Osteoblast (primary cell): ENCODE results near the gene PHYH. TPM values are rescaled to one million over a fixed set of nuclear protein-coding genes. Genes with fewer than 3 reads are reported as not detected.

Experiments used
- DNase-seq: peaks from one replicate; pipeline ENCODE4 v3.0.0; 2011; ENCODE audit warnings: low spot score, mixed read lengths; ENCODE audit not compliant: insufficient read length; ENCODE audit errors: missing footprints
- H2AFZ ChIP-seq: 2 replicates; pipeline ENCODE4 v1.6.0; 2011; ENCODE audit warnings: mild to moderate bottlenecking, low read length
- H3K27ac ChIP-seq: 2 replicates; pipeline ENCODE4 v1.5.1; 2011; ENCODE audit warnings: mild to moderate bottlenecking, low read depth, low read length, moderate library complexity
- H3K27me3 ChIP-seq: 2 replicates; pipeline ENCODE4 v1.6.0; 2012; ENCODE audit warnings: mild to moderate bottlenecking, control low read depth, inconsistent platforms, low read length, moderate library complexity; ENCODE audit not compliant: insufficient read depth
- H3K36me3 ChIP-seq: 2 replicates; pipeline ENCODE4 v1.5.1; 2011; ENCODE audit warnings: mild to moderate bottlenecking, low read length, control low read depth, moderate library complexity; ENCODE audit not compliant: insufficient read depth
- H3K4me1 ChIP-seq: 2 replicates; pipeline ENCODE4 v1.5.1; 2011; ENCODE audit warnings: mild to moderate bottlenecking, low read length, control low read depth, moderate library complexity; ENCODE audit not compliant: insufficient read depth
- H3K4me2 ChIP-seq: 2 replicates; pipeline ENCODE4 v1.6.0; 2011; ENCODE audit warnings: mild to moderate bottlenecking, low read length; ENCODE audit not compliant: insufficient read depth
- H3K4me3 ChIP-seq: fragments of 200-600 bp; sonication (generic); 3 replicates; pipeline ENCODE4 v1.5.1; 2012; ENCODE audit warnings: mild to moderate bottlenecking, low read length, inconsistent platforms; ENCODE audit not compliant: insufficient read depth
- H3K79me2 ChIP-seq: 2 replicates; pipeline ENCODE4 v1.6.0; 2012; ENCODE audit warnings: mild to moderate bottlenecking, low read length, control low read depth, inconsistent platforms; ENCODE audit not compliant: insufficient read depth
- H3K9me3 ChIP-seq: 2 replicates; pipeline ENCODE4 v1.5.1; 2011; ENCODE audit warnings: low read depth, low read length, control low read depth
- H4K20me1 ChIP-seq: 2 replicates; pipeline ENCODE4 v1.6.0; 2012; ENCODE audit warnings: mild to moderate bottlenecking, low read length, control low read depth; ENCODE audit not compliant: insufficient read depth
- total RNA-seq: library from RNA; depleted of rRNA; stranded (reverse); fragments of >200 nt; gene quantifications from 2 replicates; pipeline ENCODE4 v1.2.3, GENCODE V29; 2012
- TF ChIP-seq, protein P1 (sequence below): IDR thresholded peaks from 2 replicates; pipeline ENCODE4 v1.5.1; 2011; ENCODE audit warnings: mild to moderate bottlenecking, low read depth, low read length, moderate library complexity; ENCODE audit errors: extremely low read depth

The PHYH gene
- total RNA-seq, 1 donor: 28.6 TPM

DNA sequence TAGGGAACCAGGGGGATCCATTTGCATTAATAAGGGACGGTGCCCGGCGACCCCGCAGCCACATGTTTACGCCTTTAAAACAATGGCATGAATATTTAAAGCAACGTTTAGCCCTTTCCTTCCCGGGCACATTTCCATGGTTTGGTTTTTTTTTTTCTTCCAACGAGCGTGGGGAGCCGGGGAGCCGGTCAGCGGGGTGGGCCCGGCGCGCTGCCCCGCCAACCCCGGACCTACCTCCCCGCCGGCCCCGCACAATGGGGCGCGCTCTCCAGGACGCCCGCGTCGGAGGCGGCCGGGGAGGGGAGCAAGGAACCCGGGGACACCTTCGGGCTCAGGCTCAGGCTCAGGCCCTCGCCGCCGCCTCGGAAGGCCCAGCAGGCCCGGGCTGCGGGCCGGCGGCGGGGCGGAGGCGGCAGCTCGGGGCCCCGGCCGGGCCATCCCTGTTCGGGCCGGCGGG, 47.2 kb upstream of the PHYH start:
- TF ChIP-seq, protein P1, sequence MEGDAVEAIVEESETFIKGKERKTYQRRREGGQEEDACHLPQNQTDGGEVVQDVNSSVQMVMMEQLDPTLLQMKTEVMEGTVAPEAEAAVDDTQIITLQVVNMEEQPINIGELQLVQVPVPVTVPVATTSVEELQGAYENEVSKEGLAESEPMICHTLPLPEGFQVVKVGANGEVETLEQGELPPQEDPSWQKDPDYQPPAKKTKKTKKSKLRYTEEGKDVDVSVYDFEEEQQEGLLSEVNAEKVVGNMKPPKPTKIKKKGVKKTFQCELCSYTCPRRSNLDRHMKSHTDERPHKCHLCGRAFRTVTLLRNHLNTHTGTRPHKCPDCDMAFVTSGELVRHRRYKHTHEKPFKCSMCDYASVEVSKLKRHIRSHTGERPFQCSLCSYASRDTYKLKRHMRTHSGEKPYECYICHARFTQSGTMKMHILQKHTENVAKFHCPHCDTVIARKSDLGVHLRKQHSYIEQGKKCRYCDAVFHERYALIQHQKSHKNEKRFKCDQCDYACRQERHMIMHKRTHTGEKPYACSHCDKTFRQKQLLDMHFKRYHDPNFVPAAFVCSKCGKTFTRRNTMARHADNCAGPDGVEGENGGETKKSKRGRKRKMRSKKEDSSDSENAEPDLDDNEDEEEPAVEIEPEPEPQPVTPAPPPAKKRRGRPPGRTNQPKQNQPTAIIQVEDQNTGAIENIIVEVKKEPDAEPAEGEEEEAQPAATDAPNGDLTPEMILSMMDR: no peak
- Histone ChIP-seq H3K4me3 (peak overlapping the region; percentile 83), H3K27ac (peak overlapping the region; percentile 82), H3K79me2 (peaks cover 46% of the 10 kb centered on the region), H3K27me3 (peaks cover 19% of the 10 kb centered on the region), H3K4me1 (peaks cover 31% of the 10 kb centered on the region), H2AFZ (no peak overlapping the region), H3K4me2 (peak overlapping the region; percentile 97), H4K20me1 (peaks cover 5% of the 10 kb centered on the region), H3K36me3 (peaks cover 3% of the 10 kb centered on the region), H3K9me3 (no peaks in the 10 kb centered on the region)
- no peak for DNase-seq

DNA sequence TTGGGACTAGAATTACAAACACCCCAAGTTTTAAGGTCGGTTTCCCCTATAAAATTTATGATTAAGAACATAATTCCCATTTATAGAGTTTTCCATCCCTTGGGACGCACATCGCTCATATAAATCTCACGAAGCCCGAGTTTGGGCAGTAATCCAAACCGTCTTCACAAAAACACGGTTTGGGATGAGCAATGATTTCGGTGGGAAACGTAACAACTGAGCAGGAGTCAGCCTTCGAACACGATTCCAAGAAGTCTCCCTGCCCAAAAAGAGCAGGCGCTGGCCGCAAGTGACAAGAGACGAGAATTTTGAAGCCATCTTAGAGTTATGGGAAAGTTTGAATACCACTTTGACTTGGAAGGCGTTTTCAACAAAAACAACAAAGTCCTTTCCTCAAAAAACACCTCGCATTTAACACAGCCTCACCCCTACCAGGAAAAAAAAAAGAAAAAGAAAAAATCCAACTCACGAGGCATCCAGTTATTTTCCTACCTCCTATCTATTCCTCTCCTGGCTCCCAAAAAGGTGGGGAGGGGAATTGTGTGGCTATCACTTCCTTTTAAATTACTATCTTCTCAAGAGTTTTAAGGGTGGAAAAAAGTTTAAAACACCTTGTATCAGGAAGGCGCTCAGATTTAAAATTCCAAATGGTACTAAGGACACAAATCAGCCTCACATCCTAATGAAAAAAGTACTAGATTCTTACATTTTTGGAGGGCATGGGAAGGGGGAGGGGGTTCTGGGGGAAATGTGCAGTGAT, 46.6 kb upstream of the PHYH start:
- DNase-seq: peak; percentile 96
- Histone ChIP-seq H3K4me3 (peak overlapping the region; percentile 83), H3K79me2 (peaks cover 46% of the 10 kb centered on the region), H3K36me3 (peaks cover 3% of the 10 kb centered on the region), H2AFZ (peak overlapping the region; percentile 44), H4K20me1 (peaks cover 5% of the 10 kb centered on the region), H3K4me1 (peaks cover 31% of the 10 kb centered on the region), H3K4me2 (peak overlapping the region; percentile 97), H3K27me3 (peaks cover 12% of the 10 kb centered on the region), H3K27ac (peak overlapping the region; percentile 82), H3K9me3 (no peaks in the 10 kb centered on the region)
- TF ChIP-seq, protein P1: no peak

DNA sequence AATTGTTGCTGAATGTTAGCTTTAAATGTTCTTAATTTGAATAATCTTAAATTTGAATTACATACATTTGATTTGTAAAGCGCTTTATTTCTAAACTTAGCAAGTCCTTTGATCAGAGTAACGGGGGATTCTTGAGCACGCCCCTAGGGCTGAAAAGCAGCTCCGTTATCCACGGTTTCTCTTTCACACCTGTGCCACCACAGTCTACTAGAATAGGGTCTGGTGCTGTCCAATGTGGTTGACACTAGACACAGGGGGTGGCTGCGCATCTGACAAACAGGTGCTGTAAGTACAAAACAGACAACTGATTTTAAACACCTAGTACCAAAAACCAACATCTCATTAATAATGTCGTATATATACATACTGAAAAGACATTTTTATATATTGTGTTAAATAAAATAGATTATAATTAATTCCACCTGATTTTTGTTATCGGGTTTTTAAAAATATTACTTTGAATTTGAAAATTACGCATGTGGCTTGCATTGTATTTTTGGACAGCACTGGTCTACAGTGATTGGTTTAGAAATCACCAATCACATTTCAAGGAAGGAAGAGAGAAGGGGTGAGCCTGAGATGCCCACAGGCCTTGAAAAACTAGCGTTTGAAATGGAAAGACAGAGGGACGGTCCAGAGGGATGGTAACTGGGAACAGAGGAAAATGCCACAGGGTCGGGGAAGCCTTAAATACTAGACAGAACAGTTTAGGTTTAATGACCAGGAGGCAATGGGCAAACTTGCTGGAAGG, 40.9 kb upstream of the PHYH start:
- H4K20me1 ChIP-seq: peaks cover 5% of the 10 kb centered on the region
- peaks cover 12% of the 10 kb centered on the region for H3K36me3 ChIP-seq
- peaks cover 1% of the 10 kb centered on the region for H3K4me1 ChIP-seq
- H3K27ac ChIP-seq: no peak overlapping the region
- H3K4me2 ChIP-seq: no peak overlapping the region
- H3K79me2 ChIP-seq: peaks cover 65% of the 10 kb centered on the region
- H3K4me3 ChIP-seq: no peak overlapping the region
- H3K9me3 ChIP-seq: no peaks in the 10 kb centered on the region
- DNase-seq: no peak
- TF ChIP-seq, protein P1: no peak
- no peak overlapping the region for H2AFZ ChIP-seq
- H3K27me3 ChIP-seq: no peaks in the 10 kb centered on the region

DNA sequence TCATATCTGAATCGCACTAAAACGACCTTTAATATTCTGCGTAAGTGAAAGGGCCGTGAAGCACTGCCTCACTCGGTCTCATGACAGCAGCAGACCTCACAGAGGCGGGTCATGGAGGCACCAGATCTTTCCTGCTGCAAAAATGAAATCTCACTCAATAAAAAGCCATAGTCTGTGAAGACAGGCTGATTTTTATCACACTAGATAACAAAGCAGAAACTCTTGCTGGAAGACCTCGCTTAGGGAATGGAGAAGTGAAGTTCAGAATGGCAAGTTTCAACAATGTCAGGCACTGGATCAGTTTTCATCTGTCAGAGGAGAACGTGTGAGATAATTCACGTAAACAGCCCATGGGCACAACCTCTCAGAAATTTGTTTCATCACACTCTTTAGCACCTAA, 40.2 kb upstream of the PHYH start:
- no peak overlapping the region for H2AFZ ChIP-seq
- DNase-seq: no peak
- H3K36me3 ChIP-seq: peaks cover 12% of the 10 kb centered on the region
- no peak overlapping the region for H3K4me3 ChIP-seq
- no peaks in the 10 kb centered on the region for H3K9me3 ChIP-seq
- H3K4me1 ChIP-seq: no peaks in the 10 kb centered on the region
- H3K27ac ChIP-seq: no peak overlapping the region
- peaks cover 57% of the 10 kb centered on the region for H3K79me2 ChIP-seq
- peaks cover 3% of the 10 kb centered on the region for H4K20me1 ChIP-seq
- TF ChIP-seq, protein P1: no peak
- H3K4me2 ChIP-seq: no peak overlapping the region
- H3K27me3 ChIP-seq: no peaks in the 10 kb centered on the region
